ENCODE results near the gene KRTAP3-1.
"Not testable (repeated sequence)": the region's sequence is repeated elsewhere in the genome, so short reads cannot be mapped to it uniquely, and the experiment has no call there.

The KRTAP3-1 gene

GRCh38 chr17:41008811-41009210 is at the start of gene KRTAP3-1:
TSS of gene KRTAP3-1 (minus strand) at chr17:41009128. CDS start at chr17:41009074, 54 bp downstream.
- no peaks in the 10 kb centered on the region for H3K4me1 ChIP-seq
- H3K9ac ChIP-seq = no peak within 1 kb of the TSS
- H4K20me1 ChIP-seq = no peaks in the 10 kb centered on the region
- H3K4me2 ChIP-seq = no peak within 1 kb of the TSS
- no peak for TF ChIP-seq Cebpa-rat (IDR thresholded peaks at IDR 0.05)
- no peaks in the 10 kb centered on the region for H3K27me3 ChIP-seq
- no peaks in the 10 kb centered on the region for H3K36me3 ChIP-seq
- no peaks in the 10 kb centered on the region for H3K9me3 ChIP-seq (replicated peaks in 1 of 11)
- H3K27ac ChIP-seq = no peak within 1 kb of the TSS
- H3K4me3 ChIP-seq = no peak within 1 kb of the TSS

- Histone ChIP-seq H3K27ac (no peak overlapping the region), H3K4me3 (no peak overlapping the region), H4K20me1 (no peaks in the 10 kb centered on the region), H3K9ac (no peak overlapping the region), H3K36me3 (no peaks in the 10 kb centered on the region), H3K4me2 (no peak overlapping the region), H3K9me3 (replicated peaks in 1 of 11) (peaks cover 0 to 15% (median 3%) of the 10 kb centered on the region in 11 experiments; a peak in 5 of 22 replicates), H3K27me3 (no peaks in the 10 kb centered on the region), H3K4me1 (no peaks in the 10 kb centered on the region)
- TF ChIP-seq Cebpa-rat (IDR thresholded peaks at IDR 0.05) = no peak
Observed at GRCh38 chr17:41057547-41057946, 48.6 kb upstream of the KRTAP3-1 start.

- not testable (repeated sequence) for H3K4me1 ChIP-seq, H3K9ac ChIP-seq, H3K27me3 ChIP-seq, H4K20me1 ChIP-seq, H3K4me3 ChIP-seq, H3K36me3 ChIP-seq, H3K27ac ChIP-seq, H3K4me2 ChIP-seq
- H3K9me3 ChIP-seq (replicated peaks in 1 of 11) = peaks cover 0 to 15% (median 3%) of the 10 kb centered on the region in 11 experiments; a peak in 5 of 22 replicates
Observed at GRCh38 chr17:41055130-41055529, 46.2 kb upstream of the KRTAP3-1 start, which contains the start of gene KRTAP2-2. TSS of gene KRTAP2-2 (minus strand) at chr17:41055230. CDS start at chr17:41055211, 19 bp downstream.

GRCh38 chr17:41054556-41054955 is 45.6 kb upstream of the KRTAP3-1 start:
- H3K27me3 ChIP-seq, H4K20me1 ChIP-seq, H3K4me2 ChIP-seq, H3K27ac ChIP-seq, H3K4me1 ChIP-seq, H3K4me3 ChIP-seq, H3K36me3 ChIP-seq, H3K9ac ChIP-seq: not testable (repeated sequence)
- H3K9me3 ChIP-seq (replicated peaks in 1 of 11) = peaks cover 0 to 15% (median 3%) of the 10 kb centered on the region in 11 experiments; a peak in 5 of 22 replicates

GRCh38 chr17:41054025-41054424 is 45.1 kb upstream of the KRTAP3-1 start:
- H3K4me2 ChIP-seq = no peak overlapping the region
- H3K4me1 ChIP-seq = no peaks in the 10 kb centered on the region
- no peak overlapping the region for H3K4me3 ChIP-seq
- no peaks in the 10 kb centered on the region for H3K36me3 ChIP-seq
- peaks cover 0 to 15% (median 3%) of the 10 kb centered on the region in 11 experiments; a peak in 5 of 22 replicates for H3K9me3 ChIP-seq (replicated peaks in 1 of 11)
- TF ChIP-seq Cebpa-rat (IDR thresholded peaks at IDR 0.05) = no peak
- H3K27me3 ChIP-seq = no peaks in the 10 kb centered on the region
- H3K9ac ChIP-seq = no peak overlapping the region
- H3K27ac ChIP-seq = no peak overlapping the region
- no peaks in the 10 kb centered on the region for H4K20me1 ChIP-seq

GRCh38 chr17:41052566-41052965 is 43.6 kb upstream of the KRTAP3-1 start:
- H3K9ac ChIP-seq = no peak overlapping the region
- H3K27ac ChIP-seq = no peak overlapping the region
- no peaks in the 10 kb centered on the region for H3K36me3 ChIP-seq
- no peak for TF ChIP-seq Cebpa-rat (IDR thresholded peaks at IDR 0.05)
- peaks cover 0 to 14% (median 2%) of the 10 kb centered on the region in 11 experiments; a peak in 5 of 22 replicates for H3K9me3 ChIP-seq (replicated peaks in 1 of 11)
- no peak overlapping the region for H3K4me2 ChIP-seq
- no peaks in the 10 kb centered on the region for H3K27me3 ChIP-seq
- H4K20me1 ChIP-seq = no peaks in the 10 kb centered on the region
- H3K4me1 ChIP-seq = no peaks in the 10 kb centered on the region
- H3K4me3 ChIP-seq = no peak overlapping the region

- no peaks in the 10 kb centered on the region for H3K36me3 ChIP-seq
- no peaks in the 10 kb centered on the region for H3K4me1 ChIP-seq
- no peak overlapping the region for H3K9ac ChIP-seq
- H3K4me3 ChIP-seq = no peak overlapping the region
- H3K27me3 ChIP-seq = no peaks in the 10 kb centered on the region
- no peaks in the 10 kb centered on the region for H4K20me1 ChIP-seq
- H3K9me3 ChIP-seq (replicated peaks in 1 of 11) = peaks cover 0 to 9% (median 0%) of the 10 kb centered on the region in 11 experiments; a peak in 6 of 22 replicates
- H3K4me2 ChIP-seq = no peak overlapping the region
- no peak overlapping the region for H3K27ac ChIP-seq
- TF ChIP-seq Cebpa-rat (IDR thresholded peaks at IDR 0.05) = no peak
Observed at GRCh38 chr17:41049110-41049509, 40.2 kb upstream of the KRTAP3-1 start.

GRCh38 chr17:41048441-41048840 is 39.5 kb upstream of the KRTAP3-1 start:
- TF ChIP-seq Cebpa-rat (IDR thresholded peaks at IDR 0.05) = no peak
- Histone ChIP-seq H3K4me1 (no peaks in the 10 kb centered on the region), H3K4me3 (no peak overlapping the region), H3K4me2 (no peak overlapping the region), H3K27me3 (no peaks in the 10 kb centered on the region), H4K20me1 (no peaks in the 10 kb centered on the region), H3K27ac (no peak overlapping the region), H3K9ac (no peak overlapping the region), H3K9me3 (replicated peaks in 1 of 11) (peaks cover 0 to 14% (median 6%) of the 10 kb centered on the region in 11 experiments; a peak in 19 of 22 replicates), H3K36me3 (no peaks in the 10 kb centered on the region)

GRCh38 chr17:41046735-41047465 is 38.0 kb upstream of the KRTAP3-1 start, which contains the start of gene KRTAP2-1:
TSS of gene KRTAP2-1 (minus strand) at chr17:41047316. CDS start at chr17:41047267, 49 bp downstream.
- peaks cover 7 to 18% (median 14%) of the 10 kb centered on the region in 11 experiments; a peak in 20 of 22 replicates for H3K9me3 ChIP-seq (replicated peaks in 1 of 11)
- not testable (repeated sequence) for H3K4me2 ChIP-seq, H3K27me3 ChIP-seq

GRCh38 chr17:41042953-41043352 is 34.0 kb upstream of the KRTAP3-1 start:
- no peak overlapping the region for H3K4me3 ChIP-seq
- H3K4me1 ChIP-seq = no peaks in the 10 kb centered on the region
- no peak overlapping the region for H3K9ac ChIP-seq
- peaks cover 7 to 18% (median 14%) of the 10 kb centered on the region in 11 experiments; a peak in 20 of 22 replicates for H3K9me3 ChIP-seq (replicated peaks in 1 of 11)
- no peaks in the 10 kb centered on the region for H3K27me3 ChIP-seq
- no peaks in the 10 kb centered on the region for H3K36me3 ChIP-seq
- no peak overlapping the region for H3K27ac ChIP-seq
- H4K20me1 ChIP-seq = no peaks in the 10 kb centered on the region
- no peak for TF ChIP-seq Cebpa-rat (IDR thresholded peaks at IDR 0.05)
- no peak overlapping the region for H3K4me2 ChIP-seq

More at GRCh38 chr17:41046735-41047465, 38.0 kb upstream of the KRTAP3-1 start, which contains the start of gene KRTAP2-1:
- not testable (repeated sequence) for H3K4me1 ChIP-seq, H4K20me1 ChIP-seq, H3K9ac ChIP-seq, H3K4me3 ChIP-seq, H3K27ac ChIP-seq, H3K36me3 ChIP-seq

GRCh38 chr17:41040783-41041571 is 32.0 kb upstream of the KRTAP3-1 start, which contains the start of gene KRTAP1-1:
TSS of gene KRTAP1-1 (minus strand) at chr17:41041450. CDS start at chr17:41041397, 53 bp downstream.
- not testable (repeated sequence) for H3K4me3 ChIP-seq, H3K27me3 ChIP-seq, H4K20me1 ChIP-seq, H3K27ac ChIP-seq, H3K4me1 ChIP-seq, H3K9ac ChIP-seq, H3K4me2 ChIP-seq, H3K36me3 ChIP-seq
- H3K9me3 ChIP-seq (replicated peaks in 1 of 11) = peaks cover 7 to 18% (median 14%) of the 10 kb centered on the region in 11 experiments; a peak in 20 of 22 replicates

Measured in BLaER1 treated with 17β-estradiol and CSF1 and Interleukin-3, amounts not matched to agents 10 nM and 100 nM (cell line).